Muscle layer of duodenum (tissue), 2 donors: ENCODE data around the gene KIF4A.
A peak's percentile ranks its signal among the peaks of the same experiment; 100 is the strongest.
"Not testable (repeated sequence)": the region's sequence is repeated elsewhere in the genome, so short reads cannot be mapped to it uniquely, and the experiment has no call there.

Source experiments
- H3K27ac ChIP-seq: one replicate; pipeline ENCODE4 v1.7.0; 2013; ENCODE audit warnings: mild to moderate bottlenecking, low read length
- H3K27me3 ChIP-seq: one replicate; pipeline ENCODE4 v1.7.0; 2013; ENCODE audit warnings: low read depth, mild to moderate bottlenecking, control low read depth, low read length
- H3K36me3 ChIP-seq, 2 donors: one replicate each; pipeline ENCODE4 v1.7.0; 2013; ENCODE audit warnings: low read length in 2 of 2, control low read depth in 1 of 2, mild to moderate bottlenecking in 1 of 2; ENCODE audit not compliant: insufficient read depth in 2 of 2, control insufficient read depth in 1 of 2
- H3K4me1 ChIP-seq, 2 donors: one replicate each; pipeline ENCODE4 v1.7.0; 2013; ENCODE audit warnings: low read length in 2 of 2, mild to moderate bottlenecking in 2 of 2, control low read depth in 1 of 2, moderate library complexity in 1 of 2; ENCODE audit not compliant: insufficient read depth in 2 of 2, control insufficient read depth in 1 of 2
- H3K4me3 ChIP-seq, 2 donors: one replicate each; pipeline ENCODE4 v1.7.0; 2013; ENCODE audit warnings: low read length in 2 of 2, low read depth in 1 of 2, mild to moderate bottlenecking in 1 of 2
- H3K9me3 ChIP-seq, 2 donors: one replicate each; pipeline ENCODE4 v1.7.0; 2013; ENCODE audit warnings: low read length in 2 of 2, control low read depth in 1 of 2, mild to moderate bottlenecking in 1 of 2; ENCODE audit not compliant: control insufficient read depth in 1 of 2
- donor health status: healthy.

The KIF4A gene

GRCh38 chrX:70289793-70290770, at the start of gene KIF4A, which contains the start of gene PDZD11:
KIF4A (plus strand) TSS chrX:70290104; CDS start chrX:70290459, 355 bp downstream.
PDZD11 (minus strand) TSS chrX:70289927; CDS start chrX:70289341, 586 bp downstream.
- Histone ChIP-seq H3K4me3 (peak within 1 kb of the TSS; percentile 77 to 78), H3K9me3 (no peaks in the 10 kb centered on the region), H3K36me3 (peaks cover 6 to 22% of the 10 kb centered on the region in 2 donors), H3K27me3 (no peaks in the 10 kb centered on the region), H3K4me1 (peaks cover 0 to 9% of the 10 kb centered on the region in 2 donors), H3K27ac (peak within 1 kb of the TSS; percentile 69)

GRCh38 chrX:70240751-70241150, 49.2 kb upstream of the KIF4A start:
- H3K36me3 ChIP-seq, result no peaks in the 10 kb centered on the region
- H3K27ac ChIP-seq, result no peak overlapping the region
- no peaks in the 10 kb centered on the region for H3K27me3 ChIP-seq
- H3K4me1 ChIP-seq, result no peaks in the 10 kb centered on the region
- no peak overlapping the region for H3K4me3 ChIP-seq
- H3K9me3 ChIP-seq, result no peaks in the 10 kb centered on the region

- Histone ChIP-seq H3K4me1 (no peaks in the 10 kb centered on the region), H3K27ac (no peak overlapping the region), H3K36me3 (no peaks in the 10 kb centered on the region), H3K9me3 (no peaks in the 10 kb centered on the region), H3K27me3 (no peaks in the 10 kb centered on the region), H3K4me3 (no peak overlapping the region)
Observed at GRCh38 chrX:70241501-70241900, 48.4 kb upstream of the KIF4A start.

DNA sequence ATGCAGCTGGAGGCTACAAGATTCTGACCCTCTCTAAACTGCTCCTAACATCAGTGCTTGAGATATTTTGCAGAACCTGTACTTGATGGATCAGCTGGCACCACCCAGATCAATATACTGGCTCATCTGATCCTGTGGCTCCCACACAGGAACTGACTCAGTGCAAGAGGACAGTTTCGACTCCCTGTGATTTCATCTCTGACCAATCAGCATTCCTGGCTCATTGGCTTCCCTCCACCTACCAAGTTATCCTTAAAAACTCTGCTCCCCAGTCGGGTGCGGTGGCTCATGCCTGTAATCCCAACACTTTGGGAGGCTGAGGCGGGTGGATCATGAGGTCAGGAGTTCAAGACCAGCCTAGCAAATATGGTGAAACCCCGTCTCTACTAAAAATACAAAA, 46.3 kb upstream of the KIF4A start:
- not testable (repeated sequence) for H3K36me3 ChIP-seq, H3K27me3 ChIP-seq, H3K27ac ChIP-seq, H3K9me3 ChIP-seq, H3K4me1 ChIP-seq, H3K4me3 ChIP-seq

GRCh38 chrX:70244881-70245280, 45.0 kb upstream of the KIF4A start:
- no peaks in the 10 kb centered on the region for H3K4me1 ChIP-seq
- no peak overlapping the region for H3K27ac ChIP-seq
- H3K36me3 ChIP-seq, result no peaks in the 10 kb centered on the region
- H3K9me3 ChIP-seq, result no peaks in the 10 kb centered on the region
- no peaks in the 10 kb centered on the region for H3K27me3 ChIP-seq
- no peak overlapping the region for H3K4me3 ChIP-seq

- no peaks in the 10 kb centered on the region for H3K36me3 ChIP-seq
- no peak overlapping the region for H3K27ac ChIP-seq
- no peaks in the 10 kb centered on the region for H3K9me3 ChIP-seq
- no peaks in the 10 kb centered on the region for H3K27me3 ChIP-seq
- H3K4me1 ChIP-seq, result no peaks in the 10 kb centered on the region
- H3K4me3 ChIP-seq, result no peak overlapping the region
Observed at GRCh38 chrX:70247252-70247651, 42.7 kb upstream of the KIF4A start.

DNA sequence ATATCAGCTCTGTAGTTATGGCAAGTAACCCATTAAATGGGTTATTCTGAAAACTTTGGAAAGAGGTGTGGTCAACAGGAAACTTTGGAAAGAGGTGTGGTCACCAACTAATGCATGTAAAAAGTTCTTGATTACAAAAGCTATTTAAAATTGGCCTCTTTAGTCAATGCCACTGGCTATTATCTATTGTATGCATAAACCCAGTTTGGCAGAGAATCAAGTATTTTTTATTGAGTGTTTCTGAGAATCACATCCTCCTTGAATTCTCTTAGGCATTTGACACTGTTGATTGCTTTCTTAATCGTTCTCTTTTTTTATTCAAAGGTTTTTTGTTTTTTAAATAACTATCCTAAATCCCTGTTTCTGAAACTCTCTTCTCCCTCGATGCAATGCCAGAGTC, 37.4 kb upstream of the KIF4A start:
- Histone ChIP-seq H3K36me3 (no peaks in the 10 kb centered on the region), H3K9me3 (no peaks in the 10 kb centered on the region), H3K4me1 (no peaks in the 10 kb centered on the region), H3K27me3 (no peaks in the 10 kb centered on the region), H3K4me3 (no peak overlapping the region), H3K27ac (no peak overlapping the region)

- no peaks in the 10 kb centered on the region for H3K36me3 ChIP-seq
- H3K27me3 ChIP-seq, result no peaks in the 10 kb centered on the region
- H3K27ac ChIP-seq, result no peak overlapping the region
- no peaks in the 10 kb centered on the region for H3K9me3 ChIP-seq
- H3K4me3 ChIP-seq, result no peak overlapping the region
- H3K4me1 ChIP-seq, result no peaks in the 10 kb centered on the region
Observed at GRCh38 chrX:70253377-70254062, 36.4 kb upstream of the KIF4A start.

DNA sequence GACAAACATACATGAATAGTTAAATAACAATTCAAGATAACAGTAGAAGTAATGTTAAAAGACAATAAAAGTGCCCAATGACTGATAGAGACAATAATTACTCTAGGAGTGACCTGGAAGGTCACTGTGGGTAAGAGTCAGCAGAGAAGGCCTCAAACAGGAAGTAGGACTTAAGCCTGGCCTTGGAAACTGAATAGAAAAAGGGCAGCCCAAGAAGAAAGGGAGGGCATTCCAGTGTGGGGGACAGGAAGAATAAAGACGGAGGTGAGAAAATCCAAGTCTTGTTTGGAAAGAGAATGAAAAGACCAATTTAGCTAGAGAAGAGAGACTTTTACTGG, 35.9 kb upstream of the KIF4A start:
- H3K27ac ChIP-seq, result no peak overlapping the region
- no peaks in the 10 kb centered on the region for H3K27me3 ChIP-seq
- H3K9me3 ChIP-seq, result no peaks in the 10 kb centered on the region
- H3K36me3 ChIP-seq, result no peaks in the 10 kb centered on the region
- H3K4me3 ChIP-seq, result no peak overlapping the region
- H3K4me1 ChIP-seq, result no peaks in the 10 kb centered on the region

- Histone ChIP-seq H3K4me3 (no peak overlapping the region), H3K27ac (no peak overlapping the region), H3K36me3 (no peaks in the 10 kb centered on the region), H3K4me1 (no peaks in the 10 kb centered on the region), H3K9me3 (no peaks in the 10 kb centered on the region), H3K27me3 (no peaks in the 10 kb centered on the region)
Observed at GRCh38 chrX:70254909-70255308, 35.0 kb upstream of the KIF4A start.

- H3K36me3 ChIP-seq, result no peaks in the 10 kb centered on the region
- no peak overlapping the region for H3K4me3 ChIP-seq
- H3K4me1 ChIP-seq, result no peaks in the 10 kb centered on the region
- no peaks in the 10 kb centered on the region for H3K27me3 ChIP-seq
- no peak overlapping the region for H3K27ac ChIP-seq
- H3K9me3 ChIP-seq, result no peaks in the 10 kb centered on the region
Observed at GRCh38 chrX:70255452-70255851, 34.5 kb upstream of the KIF4A start.
